IMR-90 (cell line): ENCODE data around the gene DPP6. TPM values are rescaled to one million over a fixed set of nuclear protein-coding genes. Genes with fewer than 3 reads are reported as not detected.
"Not testable (repeated sequence)": the region's sequence is repeated elsewhere in the genome, so short reads cannot be mapped to it uniquely, and the experiment has no call there.

Experiments used
- ATAC-seq: fragments of 200-7000 bp; cut with Tn5 transposase; 2 replicates; pipeline ENCODE4 v1.9.1; 2020; ENCODE audit warnings: low read depth, mild to moderate bottlenecking, moderate library complexity
- BruUV-seq: library from RNA; stranded (reverse); fragments of 400-500 nt; replicated peaks from 2 replicates; lab custom pipeline; 2021; lab: Mats Ljungman, UMichigan
- CTCF ChIA-PET: fragments of 300-600 bp; formaldehyde crosslinking; extraction: SDS; loops from one replicate; lab custom pipeline; 2021; ENCODE audit warnings: antibody characterized with exemption; lab: Yijun Ruan, JAX
- POLR2A ChIA-PET: fragments of 300-600 bp; sonication (Branson Sonifier 250); formaldehyde crosslinking; loops from one replicate; lab custom pipeline; 2022; ENCODE audit warnings: antibody characterized with exemption; ENCODE audit not compliant: unreplicated experiment; lab: Charles Lee
- DNase-seq: peaks from one replicate; pipeline ENCODE4 v3.0.0; 2013
- H2AFZ ChIP-seq: replicated peaks from 2 replicates; pipeline ENCODE3; 2013; ENCODE audit warnings: low read length, mild to moderate bottlenecking; ENCODE audit not compliant: poor library complexity
- H2AK5ac ChIP-seq: 2 replicates; pipeline ENCODE4 v1.6.1; 2013; ENCODE audit warnings: low read depth, low read length, inconsistent platforms
- H2AK9ac ChIP-seq: replicated peaks from 2 replicates; pipeline ENCODE3; 2013; ENCODE audit warnings: mild to moderate bottlenecking, low read depth, low read length, moderate library complexity; ENCODE audit not compliant: poor library complexity
- H2BK120ac ChIP-seq: 2 replicates; pipeline ENCODE4 v1.6.1; 2013; ENCODE audit warnings: low read depth, low read length, inconsistent platforms
- H2BK15ac ChIP-seq: 3 replicates; pipeline ENCODE4 v1.6.1; 2013; ENCODE audit warnings: low read depth, low read length, inconsistent platforms
- H2BK20ac ChIP-seq: 2 replicates; pipeline ENCODE4 v1.6.1; 2013; ENCODE audit warnings: low read depth, mild to moderate bottlenecking, inconsistent platforms, low read length, moderate library complexity
- H2BK5ac ChIP-seq: 2 replicates; pipeline ENCODE4 v1.6.1; 2013; ENCODE audit warnings: mild to moderate bottlenecking, low read depth, low read length, inconsistent platforms; ENCODE audit not compliant: poor library complexity, severe bottlenecking
- H3K14ac ChIP-seq: replicated peaks from 2 replicates; pipeline ENCODE4 v1.6.1; 2013; ENCODE audit warnings: low read depth, low read length, inconsistent platforms
- H3K18ac ChIP-seq: 2 replicates; pipeline ENCODE4 v1.6.1; 2013; ENCODE audit warnings: low read depth, low read length, control low read depth
- H3K23ac ChIP-seq: 2 replicates; pipeline ENCODE4 v1.6.1; 2013; ENCODE audit warnings: low read depth, low read length, inconsistent platforms
- H3K27ac ChIP-seq: 2 replicates; pipeline ENCODE4 v1.5.1; 2013; ENCODE audit warnings: mild to moderate bottlenecking, control low read depth, low read length; ENCODE audit not compliant: insufficient read depth
- H3K27me3 ChIP-seq: 2 replicates; pipeline ENCODE4 v1.6.1; 2013; ENCODE audit warnings: low read length; ENCODE audit not compliant: control insufficient read depth, insufficient read depth
- H3K36me3 ChIP-seq: 2 replicates; pipeline ENCODE4 v1.6.1; 2013; ENCODE audit warnings: low read length, mixed read lengths; ENCODE audit not compliant: control insufficient read depth, insufficient read depth
- H3K4ac ChIP-seq: 2 replicates; pipeline ENCODE4 v1.6.1; 2013; ENCODE audit warnings: low read depth, low read length, inconsistent platforms
- H3K4me1 ChIP-seq: 2 replicates; pipeline ENCODE4 v1.6.1; 2013; ENCODE audit warnings: low read length, mixed read lengths; ENCODE audit not compliant: control insufficient read depth, insufficient read depth
- H3K4me2 ChIP-seq: 2 replicates; pipeline ENCODE4 v1.6.1; 2013; ENCODE audit warnings: low read depth, mild to moderate bottlenecking, control low read depth, low read length, moderate library complexity
- H3K4me3 ChIP-seq: 2 replicates; pipeline ENCODE4 v1.5.1; 2013; ENCODE audit warnings: low read depth, mild to moderate bottlenecking, control low read depth, low read length, moderate library complexity; ENCODE audit not compliant: insufficient read depth
- H3K56ac ChIP-seq: 2 replicates; pipeline ENCODE4 v1.6.1; 2013; ENCODE audit warnings: low read length, inconsistent platforms; ENCODE audit not compliant: insufficient read depth; ENCODE audit errors: extremely low read depth
- H3K79me1 ChIP-seq, 2 experiments: 2 replicates each; pipeline ENCODE4 v1.6.1; 2013; ENCODE audit warnings: low read length in 2 of 2, inconsistent platforms in 1 of 2, low read depth in 1 of 2
- H3K9ac ChIP-seq: 2 replicates; pipeline ENCODE4 v1.6.1; 2013; ENCODE audit warnings: low read depth, low read length, control low read depth
- H3K9me1 ChIP-seq: 2 replicates; pipeline ENCODE4 v1.6.1; 2013; ENCODE audit warnings: low read length, inconsistent platforms; ENCODE audit not compliant: insufficient read depth
- H3K9me3 ChIP-seq: 2 replicates; pipeline ENCODE4 v1.6.1; 2013; ENCODE audit warnings: low read length; ENCODE audit not compliant: control insufficient read depth, insufficient read depth
- H4K20me1 ChIP-seq: 2 replicates; pipeline ENCODE4 v1.6.1; 2013; ENCODE audit warnings: low read length, inconsistent platforms; ENCODE audit not compliant: insufficient read depth
- H4K5ac ChIP-seq: 2 replicates; pipeline ENCODE4 v1.6.1; 2013; ENCODE audit warnings: mild to moderate bottlenecking, low read depth, low read length, control low read depth
- H4K8ac ChIP-seq, 2 experiments: 2 replicates each; pipeline ENCODE4 v1.6.1; 2013; ENCODE audit warnings: low read depth in 2 of 2, low read length in 2 of 2, control low read depth in 1 of 2, inconsistent platforms in 1 of 2
- H4K91ac ChIP-seq: 2 replicates; pipeline ENCODE4 v1.6.1; 2013; ENCODE audit warnings: low read depth, low read length, inconsistent platforms; ENCODE audit not compliant: insufficient read depth
- WGBS, 2 experiments: methylation state at CpG; one replicate each; pipeline versions ENCODE4 v1.1.5 to v1.1.7; 2013; ENCODE audit warnings: missing lambda C conversion rate in 2 of 2; ENCODE audit not compliant: insufficient read length in 1 of 2; ENCODE audit errors: extremely low coverage in 2 of 2; 5-methylcytosine and 5-hydroxymethylcytosine counted together
- dilution Hi-C: fragments of 300-500 bp; cut with HindIII; formaldehyde crosslinking; loops from one replicate; pipeline ENCODE4 v1.14.3; 2018; ENCODE audit warnings: low sequenced_read_pairs; ENCODE audit not compliant: unreplicated experiment
- in situ Hi-C: fragments of 300-500 bp; cut with MboI; formaldehyde crosslinking; loops from 3 replicates; pipeline ENCODE4 v1.14.3; 2019; ENCODE audit warnings: low sequenced_read_pairs, inconsistent platforms, mixed read lengths
- intact Hi-C: fragments of 100-400 bp; cut with micrococcal nuclease; formaldehyde crosslinking; loops from 2 replicates; pipeline ENCODE4 v1.10.0; 2022
- polyA plus RNA-seq, 3 experiments: library from polyadenylated mRNA; depleted of rRNA; stranded (reverse); fragments of >200 nt; gene quantifications; 2 replicates each; pipeline ENCODE4 v1.2.3, GENCODE V29; 2012; ENCODE audit warnings: low replicate concordance in 1 of 3
- total RNA-seq: library from RNA; depleted of rRNA; stranded (reverse); fragments of >200 nt; gene quantifications from 2 replicates; pipeline ENCODE4 v1.2.3, GENCODE V29; 2012

The DPP6 gene
- total and polyA plus RNA-seq, 2 of the 4 experiments (the other 2 are of a cell fraction), result not detected

- BruUV-seq, result not testable (repeated sequence)
Measured at GRCh38 chr7:154123397-154123796, 71.2 kb downstream of the DPP6 start.

GRCh38 chr7:154129142-154129541, 76.9 kb downstream of the DPP6 start:
- H3K56ac ChIP-seq, H4K20me1 ChIP-seq, H3K36me3 ChIP-seq, H3K4me1 ChIP-seq, CTCF ChIA-PET, DNase-seq, H3K23ac ChIP-seq, dilution Hi-C loops, POLR2A ChIA-PET, H2AK5ac ChIP-seq, H3K27me3 ChIP-seq, H3K14ac ChIP-seq, H2AFZ ChIP-seq, H3K79me1 ChIP-seq, H3K4me3 ChIP-seq, H3K18ac ChIP-seq, H2AK9ac ChIP-seq, H3K4ac ChIP-seq, H2BK20ac ChIP-seq, H3K9ac ChIP-seq, H3K9me3 ChIP-seq, ATAC-seq, H4K91ac ChIP-seq, intact Hi-C loops, in situ Hi-C loops, H3K9me1 ChIP-seq, H2BK5ac ChIP-seq, H4K5ac ChIP-seq, H3K27ac ChIP-seq, BruUV-seq, H2BK15ac ChIP-seq, H3K4me2 ChIP-seq, H4K8ac ChIP-seq, H2BK120ac ChIP-seq: not testable (repeated sequence)
- no CpG with 5 or more reads among the region's 5 CpGs for WGBS, 2 experiments

More at GRCh38 chr7:154123397-154123796, 71.2 kb downstream of the DPP6 start:
- H2AK5ac ChIP-seq, H3K79me1 ChIP-seq, H2BK120ac ChIP-seq, H3K4me2 ChIP-seq, H3K56ac ChIP-seq, H3K14ac ChIP-seq, in situ Hi-C loops, CTCF ChIA-PET, H3K4me3 ChIP-seq, H3K36me3 ChIP-seq, H2BK5ac ChIP-seq, DNase-seq, H3K18ac ChIP-seq, intact Hi-C loops, H2BK20ac ChIP-seq, H3K9me3 ChIP-seq, H3K27me3 ChIP-seq, H2BK15ac ChIP-seq, H2AK9ac ChIP-seq, H4K5ac ChIP-seq, H3K9me1 ChIP-seq, H4K91ac ChIP-seq, H3K27ac ChIP-seq, H4K8ac ChIP-seq, ATAC-seq, H3K4ac ChIP-seq, dilution Hi-C loops, H2AFZ ChIP-seq, H3K4me1 ChIP-seq, H4K20me1 ChIP-seq, POLR2A ChIA-PET, H3K9ac ChIP-seq, H3K23ac ChIP-seq: not testable (repeated sequence)
- no CpG with 5 or more reads among the region's 7 CpGs for WGBS, 2 experiments
